Stomach (tissue), 4 donors: ENCODE results near the gene ADAM22.

ENCODE experiments used
- CTCF ChIP-seq, 7 experiments: fragments of 450-650 bp in 4 of 7; fragments of 200-600 bp in 3 of 7; sonication (generic) in 3 of 7; IDR thresholded peaks; one replicate each; pipeline ENCODE4 v1.5.1; 2016 to 2019; ENCODE audit warnings: antibody characterized with exemption in 7 of 7, control low read depth in 2 of 7, mild to moderate bottlenecking in 1 of 7
- POLR2A ChIP-seq, 4 donors: fragments of 450-650 bp; IDR thresholded peaks; one replicate each; pipeline ENCODE4 v1.6.1; 2016; ENCODE audit warnings: antibody characterized with exemption in 4 of 4, control low read depth in 2 of 4, mild to moderate bottlenecking in 1 of 4, moderate library complexity in 1 of 4
- POLR2AphosphoS5 ChIP-seq, 3 donors: sonication (generic); formaldehyde crosslinking; IDR thresholded peaks; one replicate each; pipeline ENCODE4 v1.6.1; 2016; ENCODE audit warnings: antibody characterized with exemption in 3 of 3

GRCh38 chr7:87933605-87933952, 472 bp upstream of the ADAM22 start:
- no peak for TF ChIP-seq CTCF (IDR thresholded peaks at IDR 0.05)
- TF ChIP-seq POLR2A (IDR thresholded peaks at IDR 0.05), result no peak
- TF ChIP-seq POLR2AphosphoS5 (IDR thresholded peaks at IDR 0.05), result no peak
